HepG2 (cell line): Measurements from ENCODE around the gene RABGGTA. TPM values are rescaled to one million over a fixed set of nuclear protein-coding genes. Genes with fewer than 3 reads are reported as not detected.

Source experiments
- CEBPB ChIP-seq: IDR thresholded peaks from 2 replicates; pipeline ENCODE4 v1.6.1; 2011; ENCODE audit warnings: low read depth, low read length, improper control_type of control experiment, borderline replicate concordance
- HDAC1 ChIP-seq: sonication (generic); formaldehyde crosslinking; IDR thresholded peaks from 2 replicates; pipeline ENCODE4 v1.5.1; 2020; ENCODE audit warnings: mild to moderate bottlenecking, missing genetic modification reagents
- KAT8 ChIP-seq: IDR thresholded peaks from 2 replicates; pipeline ENCODE4 v1.6.1; 2016; ENCODE audit warnings: missing genetic modification reagents, missing compliant biosample characterization
- KDM3A ChIP-seq: IDR thresholded peaks from 2 replicates; pipeline ENCODE4 v1.6.1; 2018; ENCODE audit warnings: low read depth, missing compliant biosample characterization
- MTF2 ChIP-seq: sonication (generic); formaldehyde crosslinking; IDR thresholded peaks from 2 replicates; pipeline ENCODE4 v1.5.0; 2020; ENCODE audit warnings: missing genetic modification reagents, borderline replicate concordance
- SAP130 ChIP-seq: IDR thresholded peaks from 2 replicates; pipeline ENCODE4 v1.6.1; 2016; ENCODE audit warnings: low read depth
- YY1 ChIP-seq: IDR thresholded peaks from 2 replicates; pipeline ENCODE4 v1.6.1; 2011; ENCODE audit warnings: low read length, low read depth, moderate library complexity, mild to moderate bottlenecking; ENCODE audit not compliant: insufficient read depth, insufficient replicate concordance
- ZNF556 ChIP-seq: sonication (generic); formaldehyde crosslinking; IDR thresholded peaks from 2 replicates; pipeline ENCODE4 v1.4.0; 2020; ENCODE audit warnings: mild to moderate bottlenecking, missing genetic modification reagents, borderline replicate concordance
- ZNF766 ChIP-seq: sonication (generic); formaldehyde crosslinking; IDR thresholded peaks from 2 replicates; pipeline ENCODE4 v1.5.0; 2020; ENCODE audit warnings: missing genetic modification reagents, borderline replicate concordance
- ZNF883 ChIP-seq: sonication (generic); formaldehyde crosslinking; IDR thresholded peaks from 2 replicates; pipeline ENCODE4 v1.5.1; 2020; ENCODE audit warnings: mild to moderate bottlenecking, missing genetic modification reagents; ENCODE audit errors: not compliant biosample characterization
- ZZZ3 ChIP-seq: sonication (generic); formaldehyde crosslinking; IDR thresholded peaks from 2 replicates; pipeline ENCODE4 v1.4.0; 2020; ENCODE audit warnings: missing genetic modification reagents, mild to moderate bottlenecking, borderline replicate concordance
- polyA plus RNA-seq, 8 experiments: library from polyadenylated mRNA; depleted of rRNA in 3 of 8; stranded (reverse) in 7 of 8; unstranded in 1 of 8; fragments of >200 nt; fragmentation: Illumina TruSeq in 4 of 8; extraction: Trizol in 4 of 8; gene quantifications; 2 replicates each; pipeline versions ENCODE4 v1.2.1 to v1.2.3, GENCODE V29; 2011 to 2016; ENCODE audit warnings: low read depth in 4 of 8, missing spikeins in 1 of 8, mixed read lengths in 1 of 8; ENCODE audit not compliant: insufficient read depth in 1 of 8
- total RNA-seq, 5 experiments: library from RNA; depleted of rRNA; stranded (reverse); fragments of >200 nt; fragmentation: Illumina TruSeq; extraction: Trizol; gene quantifications; 2 replicates each; pipeline ENCODE4 v1.2.3, GENCODE V29; 2016; ENCODE audit warnings: low read depth in 1 of 5
- TF ChIP-seq, protein P1 (sequence below): sonication (generic); formaldehyde crosslinking; IDR thresholded peaks from 2 replicates; pipeline ENCODE4 v1.4.0; 2020; ENCODE audit warnings: low read depth, missing genetic modification reagents
- TF ChIP-seq, protein P2 (sequence below): IDR thresholded peaks from 2 replicates; pipeline ENCODE4 v1.6.1; 2016; ENCODE audit warnings: mild to moderate bottlenecking
- TF ChIP-seq, protein P3 (sequence below): IDR thresholded peaks from 2 replicates; pipeline ENCODE4 v1.6.1; 2016; ENCODE audit warnings: control low read depth

Gene RABGGTA
- total and polyA plus RNA-seq, 2 of the 13 experiments (the other 11 are each of a cell fraction or from before 2014, with no cell fraction given), result 57.9 to 90.8 TPM

DNA sequence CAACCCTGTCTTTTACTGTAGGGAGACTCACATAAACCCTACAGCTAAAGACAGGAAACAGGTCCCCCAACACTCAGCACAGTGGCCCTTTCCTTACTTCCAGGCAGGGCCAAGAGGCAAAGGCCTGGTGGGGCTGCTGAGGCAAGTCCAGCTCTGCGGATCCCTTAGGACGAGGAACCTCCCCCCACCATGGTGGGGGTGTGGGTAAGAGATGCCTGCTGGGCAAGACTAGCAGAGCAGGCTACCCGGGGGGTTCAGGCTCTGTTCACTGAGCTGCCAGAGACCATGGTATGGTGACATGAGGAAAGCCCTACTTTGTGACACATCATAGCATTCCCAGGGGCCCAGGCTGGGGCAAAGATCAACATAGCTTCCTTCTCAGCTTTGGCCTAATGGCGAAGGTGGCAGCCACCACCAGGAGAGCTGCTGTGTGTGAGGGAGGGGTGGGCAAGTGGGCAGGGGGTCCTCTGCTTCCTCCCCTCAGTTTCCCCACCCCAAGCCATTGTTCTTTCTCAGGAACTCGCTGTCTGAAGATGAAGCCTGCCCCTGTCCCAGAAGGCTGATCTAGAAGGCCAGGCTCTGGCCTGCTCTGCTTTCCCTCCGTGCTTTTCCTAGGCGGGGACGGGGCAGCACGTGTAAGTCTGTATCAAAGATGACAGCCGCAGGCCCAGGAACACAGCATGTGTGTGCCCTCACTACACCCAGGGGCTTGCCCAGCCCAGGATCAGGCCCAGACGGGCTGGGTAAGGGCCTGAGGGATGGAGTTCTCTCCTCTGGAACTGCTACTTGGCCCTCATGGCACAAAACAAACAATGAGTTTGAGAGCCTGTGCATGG is 18.9 kb downstream of the RABGGTA start (continued):
- TF ChIP-seq, protein P1, sequence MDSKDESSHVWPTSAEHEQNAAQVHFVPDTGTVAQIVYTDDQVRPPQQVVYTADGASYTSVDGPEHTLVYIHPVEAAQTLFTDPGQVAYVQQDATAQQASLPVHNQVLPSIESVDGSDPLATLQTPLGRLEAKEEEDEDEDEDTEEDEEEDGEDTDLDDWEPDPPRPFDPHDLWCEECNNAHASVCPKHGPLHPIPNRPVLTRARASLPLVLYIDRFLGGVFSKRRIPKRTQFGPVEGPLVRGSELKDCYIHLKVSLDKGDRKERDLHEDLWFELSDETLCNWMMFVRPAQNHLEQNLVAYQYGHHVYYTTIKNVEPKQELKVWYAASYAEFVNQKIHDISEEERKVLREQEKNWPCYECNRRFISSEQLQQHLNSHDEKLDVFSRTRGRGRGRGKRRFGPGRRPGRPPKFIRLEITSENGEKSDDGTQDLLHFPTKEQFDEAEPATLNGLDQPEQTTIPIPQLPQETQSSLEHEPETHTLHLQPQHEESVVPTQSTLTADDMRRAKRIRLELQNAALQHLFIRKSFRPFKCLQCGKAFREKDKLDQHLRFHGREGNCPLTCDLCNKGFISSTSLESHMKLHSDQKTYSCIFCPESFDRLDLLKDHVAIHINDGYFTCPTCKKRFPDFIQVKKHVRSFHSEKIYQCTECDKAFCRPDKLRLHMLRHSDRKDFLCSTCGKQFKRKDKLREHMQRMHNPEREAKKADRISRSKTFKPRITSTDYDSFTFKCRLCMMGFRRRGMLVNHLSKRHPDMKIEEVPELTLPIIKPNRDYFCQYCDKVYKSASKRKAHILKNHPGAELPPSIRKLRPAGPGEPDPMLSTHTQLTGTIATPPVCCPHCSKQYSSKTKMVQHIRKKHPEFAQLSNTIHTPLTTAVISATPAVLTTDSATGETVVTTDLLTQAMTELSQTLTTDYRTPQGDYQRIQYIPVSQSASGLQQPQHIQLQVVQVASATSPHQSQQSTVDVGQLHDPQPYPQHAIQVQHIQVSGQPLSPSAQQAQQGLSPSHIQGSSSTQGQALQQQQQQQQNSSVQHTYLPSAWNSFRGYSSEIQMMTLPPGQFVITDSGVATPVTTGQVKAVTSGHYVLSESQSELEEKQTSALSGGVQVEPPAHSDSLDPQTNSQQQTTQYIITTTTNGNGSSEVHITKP (CRISPR knock-in tag), result peak; percentile 83
- TF ChIP-seq, protein P2, sequence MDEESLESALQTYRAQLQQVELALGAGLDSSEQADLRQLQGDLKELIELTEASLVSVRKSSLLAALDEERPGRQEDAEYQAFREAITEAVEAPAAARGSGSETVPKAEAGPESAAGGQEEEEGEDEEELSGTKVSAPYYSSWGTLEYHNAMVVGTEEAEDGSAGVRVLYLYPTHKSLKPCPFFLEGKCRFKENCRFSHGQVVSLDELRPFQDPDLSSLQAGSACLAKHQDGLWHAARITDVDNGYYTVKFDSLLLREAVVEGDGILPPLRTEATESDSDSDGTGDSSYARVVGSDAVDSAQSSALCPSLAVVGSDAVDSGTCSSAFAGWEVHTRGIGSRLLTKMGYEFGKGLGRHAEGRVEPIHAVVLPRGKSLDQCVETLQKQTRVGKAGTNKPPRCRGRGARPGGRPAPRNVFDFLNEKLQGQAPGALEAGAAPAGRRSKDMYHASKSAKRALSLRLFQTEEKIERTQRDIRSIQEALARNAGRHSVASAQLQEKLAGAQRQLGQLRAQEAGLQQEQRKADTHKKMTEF, result peak; percentile 43; the same call in 1 of the 2 replicates
- TF ChIP-seq CEBPB (peak; percentile 50; the same call in 1 of the 2 replicates), SAP130 (peak; percentile 91), ZNF883 (CRISPR knock-in tag) (peak; percentile 17), ZZZ3 (CRISPR knock-in tag) (peak; percentile 48; the same call in 1 of the 2 replicates), ZNF556 (CRISPR knock-in tag) (peak; percentile 72; the same call in 1 of the 2 replicates), ZNF766 (CRISPR knock-in tag) (peak; percentile 75; the same call in 1 of the 2 replicates), YY1 (peak; percentile 68), HDAC1 (0 out of 2 replicates have a peak, but pooled peaks have one; percentile 62), KAT8 (0 out of 2 replicates have a peak, but pooled peaks have one; percentile 55), KDM3A (CRISPR knock-in tag) (peak; percentile 65; the same call in 1 of the 2 replicates), MTF2 (CRISPR knock-in tag) (no peak)
- TF ChIP-seq, protein P3, sequence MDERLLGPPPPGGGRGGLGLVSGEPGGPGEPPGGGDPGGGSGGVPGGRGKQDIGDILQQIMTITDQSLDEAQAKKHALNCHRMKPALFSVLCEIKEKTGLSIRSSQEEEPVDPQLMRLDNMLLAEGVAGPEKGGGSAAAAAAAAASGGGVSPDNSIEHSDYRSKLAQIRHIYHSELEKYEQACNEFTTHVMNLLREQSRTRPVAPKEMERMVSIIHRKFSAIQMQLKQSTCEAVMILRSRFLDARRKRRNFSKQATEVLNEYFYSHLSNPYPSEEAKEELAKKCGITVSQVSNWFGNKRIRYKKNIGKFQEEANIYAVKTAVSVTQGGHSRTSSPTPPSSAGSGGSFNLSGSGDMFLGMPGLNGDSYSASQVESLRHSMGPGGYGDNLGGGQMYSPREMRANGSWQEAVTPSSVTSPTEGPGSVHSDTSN (CRISPR knock-in tag), result peak; percentile 41; the same call in 1 of the 2 replicates
